ENCODE results near the gene CHD6.

The CHD6 gene

GRCh38 chr20:41617902-41618806 is at the start of gene CHD6:
Gene CHD6, minus strand, starts transcription at chr20:41618377. Its CDS starts 67,040 bp downstream, at chr20:41551337.
- peak; percentile 78 for DNase-seq

- DNase-seq = no peak
Observed at GRCh38 chr20:41664584-41664983, 46.4 kb upstream of the CHD6 start.

- no peak for DNase-seq
Observed at GRCh38 chr20:41657655-41658054, 39.5 kb upstream of the CHD6 start.

GRCh38 chr20:41655962-41656618 is 37.9 kb upstream of the CHD6 start:
- DNase-seq = no peak

- DNase-seq = no peak
Observed at GRCh38 chr20:41654884-41655283, 36.7 kb upstream of the CHD6 start.

GRCh38 chr20:41654292-41654691 is 36.1 kb upstream of the CHD6 start:
- DNase-seq = peak; percentile 60

GRCh38 chr20:41650231-41650948 is 32.2 kb upstream of the CHD6 start:
- peak; percentile 66 for DNase-seq

- DNase-seq = peak; percentile 54
Observed at GRCh38 chr20:41649489-41649888, 31.3 kb upstream of the CHD6 start.

- DNase-seq = no peak
Observed at GRCh38 chr20:41645372-41645771, 27.2 kb upstream of the CHD6 start.

GRCh38 chr20:41643504-41643938 is 25.3 kb upstream of the CHD6 start:
- peak; percentile 74 for DNase-seq

GRCh38 chr20:41639630-41640029 is 21.5 kb upstream of the CHD6 start:
- DNase-seq = no peak

GRCh38 chr20:41638456-41638855 is 20.3 kb upstream of the CHD6 start:
- DNase-seq = no peak

GRCh38 chr20:41635158-41635557 is 17.0 kb upstream of the CHD6 start:
- no peak for DNase-seq

GRCh38 chr20:41632896-41633295 is 14.7 kb upstream of the CHD6 start:
- no peak for DNase-seq

GRCh38 chr20:41631826-41632225 is 13.6 kb upstream of the CHD6 start:
- no peak for DNase-seq

- no peak for DNase-seq
Observed at GRCh38 chr20:41630846-41631245, 12.7 kb upstream of the CHD6 start.

- no peak for DNase-seq
Observed at GRCh38 chr20:41627611-41628244, 9.6 kb upstream of the CHD6 start.

- no peak for DNase-seq
Observed at GRCh38 chr20:41627001-41627495, 8.9 kb upstream of the CHD6 start.

GRCh38 chr20:41623625-41624375 is 5.6 kb upstream of the CHD6 start:
- no peak for DNase-seq

- DNase-seq = no peak
Observed at GRCh38 chr20:41622584-41622983, 4.4 kb upstream of the CHD6 start.

GRCh38 chr20:41621971-41622370 is 3.8 kb upstream of the CHD6 start:
- no peak for DNase-seq

- no peak for DNase-seq
Observed at GRCh38 chr20:41621421-41621820, 3.2 kb upstream of the CHD6 start.

All from DMS79 treated with DMSO at 0.1 percent for 48 hours (cell line).